Sigmoid colon (tissue), 7 donors: ENCODE results near the gene SYCP3. TPM values are rescaled to one million over a fixed set of nuclear protein-coding genes. Genes with fewer than 3 reads are reported as not detected.

Experiments
- DNase-seq: peaks from one replicate; pipeline ENCODE4 v3.0.0-alpha.2; 2019
- H3K27ac ChIP-seq, 4 donors: fragments of 200-600 bp; sonication (generic); one replicate each; pipeline ENCODE4 v1.5.1; 2016 to 2019; ENCODE audit warnings: mild to moderate bottlenecking in 1 of 4
- H3K27me3 ChIP-seq, 3 donors: fragments of 200-600 bp; sonication (generic); one replicate each; pipeline ENCODE4 v1.5.1; 2019; ENCODE audit warnings: mild to moderate bottlenecking in 1 of 3
- H3K36me3 ChIP-seq, 4 donors: fragments of 200-600 bp; sonication (generic); one replicate each; pipeline ENCODE4 v1.5.1; 2016 to 2019
- H3K4me1 ChIP-seq, 4 donors: fragments of 200-600 bp; sonication (generic); one replicate each; pipeline ENCODE4 v1.5.1; 2017 to 2019
- H3K4me3 ChIP-seq, 4 donors: fragments of 200-600 bp; sonication (generic); one replicate each; pipeline ENCODE4 v1.5.1; 2017 to 2019; ENCODE audit warnings: mild to moderate bottlenecking in 2 of 4, moderate library complexity in 1 of 4
- H3K9me3 ChIP-seq, 4 donors: fragments of 200-600 bp in 3 of 4; sonication (generic) in 3 of 4; one replicate each; pipeline versions ENCODE4 v1.5.1 to v1.6.1; 2013 to 2019
- CTCF ChIP-seq, 4 experiments: fragments of 450-650 bp in 3 of 4; fragments of 200-600 bp in 1 of 4; IDR thresholded peaks; one replicate each; pipeline ENCODE4 v1.5.1; 2016 to 2019; ENCODE audit warnings: antibody characterized with exemption in 4 of 4, mild to moderate bottlenecking in 3 of 4, moderate library complexity in 2 of 4
- EP300 ChIP-seq, 4 donors: sonication (generic); formaldehyde crosslinking; IDR thresholded peaks; one replicate each; pipeline ENCODE4 v1.6.1; 2017; ENCODE audit warnings: antibody characterized with exemption in 4 of 4
- POLR2A ChIP-seq, 2 donors: fragments of 450-650 bp; IDR thresholded peaks; one replicate each; pipeline ENCODE4 v1.6.1; 2016; ENCODE audit warnings: antibody characterized with exemption in 2 of 2, mild to moderate bottlenecking in 2 of 2, moderate library complexity in 2 of 2
- POLR2AphosphoS5 ChIP-seq, 4 donors: sonication (generic); formaldehyde crosslinking; IDR thresholded peaks; one replicate each; pipeline ENCODE4 v1.6.1; 2017; ENCODE audit warnings: antibody characterized with exemption in 4 of 4
- WGBS, 2 donors: extraction: QIAGEN DNeasy Blood & Tissue Kit; methylation state at CpG; one replicate each; pipeline ENCODE4 v1.1.7; 2013; 5-methylcytosine and 5-hydroxymethylcytosine counted together
- intact Hi-C: fragments of 100-400 bp; cut with DNase I; formaldehyde crosslinking; loops from one replicate; pipeline ENCODE4 v1.15.1; 2023
- polyA plus RNA-seq, 3 donors: library from polyadenylated mRNA; stranded (reverse); fragments of 200-250 nt; gene quantifications; one replicate each; pipeline ENCODE4 v1.2.3, GENCODE V29; 2013
- total RNA-seq, 4 donors: library from RNA; depleted of rRNA; stranded (reverse); fragments of >200 nt; gene quantifications; one replicate each; pipeline ENCODE4 v1.1.0, GENCODE V29; 2016
- donor health status: healthy with polysubstance abuse.
- donor health status: Bipolar disorder and iron deficiency.
- donor health status: healthy.

Gene SYCP3
- total and polyA plus RNA-seq, 7 donors: 0.14 to 0.36 (median 0.19) TPM; not detected in 4

GRCh38 chr12:101707131-101707782 lies 32.0 kb downstream of the SYCP3 start:
- Histone ChIP-seq H3K27ac (no peak overlapping the region), H3K36me3 (no peaks in the 10 kb centered on the region), H3K4me3 (no peak overlapping the region), H3K4me1 (peaks cover 0 to 31% (median 12%) of the 10 kb centered on the region in 4 donors), H3K27me3 (no peaks in the 10 kb centered on the region), H3K9me3 (no peaks in the 10 kb centered on the region)
- no peak for DNase-seq
- TF ChIP-seq EP300 (IDR thresholded peaks at IDR 0.05) (no peak), CTCF (IDR thresholded peaks at IDR 0.05) (no peak), POLR2A (IDR thresholded peaks at IDR 0.05) (no peak), POLR2AphosphoS5 (IDR thresholded peaks at IDR 0.05) (no peak)
- intact Hi-C loops: no loop called here

- Histone ChIP-seq H3K4me3 (no peak overlapping the region), H3K27ac (no peak overlapping the region), H3K4me1 (peaks cover 0 to 39% (median 15%) of the 10 kb centered on the region in 4 donors), H3K9me3 (no peaks in the 10 kb centered on the region), H3K27me3 (no peaks in the 10 kb centered on the region), H3K36me3 (no peaks in the 10 kb centered on the region)
- no peak for TF ChIP-seq POLR2AphosphoS5 (IDR thresholded peaks at IDR 0.05)
- TF ChIP-seq POLR2A (IDR thresholded peaks at IDR 0.05): no peak
- TF ChIP-seq EP300 (IDR thresholded peaks at IDR 0.05): no peak
- TF ChIP-seq CTCF (IDR thresholded peaks at IDR 0.05): no peak
- DNase-seq: no peak
- 98 to 100% methylated on average over 1 of the region's 1 CpG for WGBS, 2 donors
- intact Hi-C loops: no loop called here
These were observed 32.9 kb downstream of the SYCP3 start for GRCh38 chr12:101706403-101706802.

GRCh38 chr12:101703487-101703886 lies 35.8 kb downstream of the SYCP3 start:
- 54 to 79% methylated on average over 3 of the region's 3 CpGs for WGBS, 2 donors
- intact Hi-C loops: no loop called here

GRCh38 chr12:101700299-101700820 lies 38.9 kb downstream of the SYCP3 start:
- H3K27ac ChIP-seq: peak overlapping the region in 1 of 4 donors; percentile 96
- DNase-seq: no peak
- 55 to 84% methylated on average over 2 of the region's 2 CpGs for WGBS, 2 donors
- no peaks in the 10 kb centered on the region for H3K27me3 ChIP-seq
- peaks cover 0 to 71% (median 44%) of the 10 kb centered on the region in 4 donors for H3K4me1 ChIP-seq
- no peaks in the 10 kb centered on the region for H3K36me3 ChIP-seq
- H3K4me3 ChIP-seq: no peak overlapping the region
- no peaks in the 10 kb centered on the region for H3K9me3 ChIP-seq
- TF ChIP-seq CTCF (IDR thresholded peaks at IDR 0.05) (no peak), POLR2AphosphoS5 (IDR thresholded peaks at IDR 0.05) (no peak), POLR2A (IDR thresholded peaks at IDR 0.05) (no peak), EP300 (IDR thresholded peaks at IDR 0.05) (no peak)
- intact Hi-C loops: no loop called here

More at GRCh38 chr12:101703487-101703886, 35.8 kb downstream of the SYCP3 start:
- H3K27me3 ChIP-seq: no peaks in the 10 kb centered on the region
- no peak for TF ChIP-seq POLR2A (IDR thresholded peaks at IDR 0.05)
- no peak for TF ChIP-seq CTCF (IDR thresholded peaks at IDR 0.05)
- TF ChIP-seq POLR2AphosphoS5 (IDR thresholded peaks at IDR 0.05): no peak
- no peak for TF ChIP-seq EP300 (IDR thresholded peaks at IDR 0.05)
- H3K9me3 ChIP-seq: no peaks in the 10 kb centered on the region
- no peak overlapping the region for H3K4me3 ChIP-seq
- peaks cover 0 to 56% (median 30%) of the 10 kb centered on the region in 4 donors for H3K4me1 ChIP-seq
- no peak overlapping the region for H3K27ac ChIP-seq
- H3K36me3 ChIP-seq: no peaks in the 10 kb centered on the region
- no peak for DNase-seq
